ENCODE data around the gene OR2Y1.

GRCh38 chr5:180703912-180704311, 35.9 kb downstream of the OR2Y1 start:
- TF ChIP-seq, protein P1, sequence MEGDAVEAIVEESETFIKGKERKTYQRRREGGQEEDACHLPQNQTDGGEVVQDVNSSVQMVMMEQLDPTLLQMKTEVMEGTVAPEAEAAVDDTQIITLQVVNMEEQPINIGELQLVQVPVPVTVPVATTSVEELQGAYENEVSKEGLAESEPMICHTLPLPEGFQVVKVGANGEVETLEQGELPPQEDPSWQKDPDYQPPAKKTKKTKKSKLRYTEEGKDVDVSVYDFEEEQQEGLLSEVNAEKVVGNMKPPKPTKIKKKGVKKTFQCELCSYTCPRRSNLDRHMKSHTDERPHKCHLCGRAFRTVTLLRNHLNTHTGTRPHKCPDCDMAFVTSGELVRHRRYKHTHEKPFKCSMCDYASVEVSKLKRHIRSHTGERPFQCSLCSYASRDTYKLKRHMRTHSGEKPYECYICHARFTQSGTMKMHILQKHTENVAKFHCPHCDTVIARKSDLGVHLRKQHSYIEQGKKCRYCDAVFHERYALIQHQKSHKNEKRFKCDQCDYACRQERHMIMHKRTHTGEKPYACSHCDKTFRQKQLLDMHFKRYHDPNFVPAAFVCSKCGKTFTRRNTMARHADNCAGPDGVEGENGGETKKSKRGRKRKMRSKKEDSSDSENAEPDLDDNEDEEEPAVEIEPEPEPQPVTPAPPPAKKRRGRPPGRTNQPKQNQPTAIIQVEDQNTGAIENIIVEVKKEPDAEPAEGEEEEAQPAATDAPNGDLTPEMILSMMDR (IDR thresholded peaks at IDR 0.05): no peak
- TF ChIP-seq POLR2AphosphoS5 (IDR thresholded peaks at IDR 0.05) (no peak), POLR2A (IDR thresholded peaks at IDR 0.05) (no peak)

Data from prostate gland (tissue), 2 donors.